ENCODE results near the gene SPP2.

GRCh38 chr2:234081970-234082822, 31.7 kb downstream of the SPP2 start:
- TF ChIP-seq EZH2 (IDR thresholded peaks at IDR 0.05) (no peak), POLR2AphosphoS5 (IDR thresholded peaks at IDR 0.05; ENCODE audit: borderline replicate concordance, low read depth, low read length) (no peak), FOXP2 (optimal IDR thresholded peaks at IDR 0.05; ENCODE audit: control extremely low read depth, extremely low read length, insufficient read depth) (no peak)
